GM12865 (cell line): ENCODE data around the gene NCOA7.
"Not testable (repeated sequence)": the region's sequence is repeated elsewhere in the genome, so short reads cannot be mapped to it uniquely, and the experiment has no call there.

Experiments
- DNase-seq: peaks from one replicate; pipeline ENCODE4 v3.0.0; 2010; ENCODE audit warnings: low read depth
- H3K4me3 ChIP-seq: 2 replicates; pipeline ENCODE4 v1.5.1; 2011; ENCODE audit warnings: mild to moderate bottlenecking, low read depth, low read length, control low read depth
- CTCF ChIP-seq: IDR thresholded peaks from 2 replicates; pipeline ENCODE4 v1.5.1; 2011; ENCODE audit warnings: low read length, control low read depth, low read depth, inconsistent platforms; ENCODE audit not compliant: insufficient read depth; ENCODE audit errors: missing control alignments

NCOA7 gene

GRCh38 chr6:125945378-125946141 lies 154.8 kb downstream of the NCOA7 start:
- no peak for TF ChIP-seq CTCF
- no peak overlapping the region for H3K4me3 ChIP-seq
- DNase-seq, result no peak

GRCh38 chr6:125947615-125948014 lies 156.9 kb downstream of the NCOA7 start:
- no peak for DNase-seq
- TF ChIP-seq CTCF, result no peak
- H3K4me3 ChIP-seq, result no peak overlapping the region

- no peak for DNase-seq
- H3K4me3 ChIP-seq, result no peak overlapping the region
- no peak for TF ChIP-seq CTCF
Measured at GRCh38 chr6:125948455-125948854, 157.7 kb downstream of the NCOA7 start.

GRCh38 chr6:125949069-125949468 lies 158.3 kb downstream of the NCOA7 start:
- DNase-seq, result no peak
- no peak overlapping the region for H3K4me3 ChIP-seq
- no peak for TF ChIP-seq CTCF

GRCh38 chr6:125950293-125950692 lies 159.5 kb downstream of the NCOA7 start:
- no peak overlapping the region for H3K4me3 ChIP-seq
- DNase-seq, result no peak
- no peak for TF ChIP-seq CTCF

GRCh38 chr6:125950716-125951115 lies 160.0 kb downstream of the NCOA7 start:
- not testable (repeated sequence) for H3K4me3 ChIP-seq, DNase-seq

GRCh38 chr6:125951323-125951722 lies 160.6 kb downstream of the NCOA7 start:
- H3K4me3 ChIP-seq, result no peak overlapping the region
- DNase-seq, result no peak
- no peak for TF ChIP-seq CTCF
